Measurements from ENCODE around the gene CPEB2. TPM values are rescaled to one million over a fixed set of nuclear protein-coding genes. Genes with fewer than 3 reads are reported as not detected.

Gene CPEB2
- total and polyA plus RNA-seq, 9 of the 15 experiments (the other 6 are each of a cell fraction or from before 2014, with no cell fraction given), result 0.39 to 3.0 (median 1.4) TPM

DNA sequence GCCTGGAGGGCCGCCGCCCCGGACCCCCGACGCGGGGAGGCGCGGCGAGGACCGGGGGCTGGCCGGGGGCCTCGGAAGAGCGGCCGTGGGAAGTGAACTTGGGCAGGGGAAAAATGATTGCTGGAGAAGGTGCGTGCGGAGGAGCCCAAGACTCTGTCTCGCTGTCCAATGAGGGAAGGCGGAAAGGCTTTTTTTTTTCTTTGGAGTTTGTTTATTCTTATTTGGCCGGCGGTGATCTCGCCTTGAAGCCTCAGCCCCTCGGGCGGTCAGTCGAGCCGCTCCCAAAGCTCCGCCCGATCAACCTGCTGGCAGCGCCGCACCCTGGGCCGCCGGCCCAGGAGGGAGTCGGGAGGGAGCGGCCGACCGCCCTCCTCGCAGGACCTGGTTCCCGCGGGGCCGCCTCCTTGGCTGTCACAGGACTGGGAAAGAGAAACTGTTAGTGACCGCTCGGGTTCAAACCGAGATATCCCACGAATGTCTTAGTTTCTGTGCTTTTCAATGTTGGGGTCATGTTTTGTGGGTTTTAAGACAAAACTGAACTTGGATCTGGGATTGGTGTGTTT lies 2.5 kb downstream of the CPEB2 start (continued):
- TF ChIP-seq ZNF384 (IDR thresholded peaks at IDR 0.05; ENCODE audit: low read depth, low read length) (peak; percentile 73), ZNF766 (CRISPR knock-in tag; conservative IDR thresholded peaks at IDR 0.05) (0 out of 2 replicates have a peak, but pooled peaks have one; percentile 33), BCOR (IDR thresholded peaks at IDR 0.05) (peak; percentile 19; the same call in 1 of the 2 replicates), TAF1 (IDR thresholded peaks at IDR 0.05; ENCODE audit: control insufficient read depth, extremely low read depth, insufficient read depth, low read length, severe bottlenecking) (peak; percentile 58), ZBTB7A (IDR thresholded peaks at IDR 0.05; ENCODE audit: borderline replicate concordance, control insufficient read depth, low read depth, low read length) (peak; percentile 78; the same call in 1 of the 2 replicates), SAP30 (IDR thresholded peaks at IDR 0.05; ENCODE audit: borderline replicate concordance, insufficient read depth, low read depth, low read length, poor library complexity, severe bottlenecking) (peak; percentile 39), JUND (IDR thresholded peaks at IDR 0.05; ENCODE audit: borderline replicate concordance, low read depth, low read length) (peak; percentile 12; the same call in 1 of the 2 replicates), JUND (tag; IDR thresholded peaks at IDR 0.05; ENCODE audit: borderline replicate concordance, low read depth, low read length) (no peak), RBBP5 (IDR thresholded peaks at IDR 0.05; ENCODE audit: borderline replicate concordance, insufficient read depth, low read length, poor library complexity, severe bottlenecking) (peak; percentile 33), CCNT2 (IDR thresholded peaks at IDR 0.05; ENCODE audit: borderline replicate concordance, extremely low read depth, insufficient read length, low read depth, low read length) (peak; percentile 59), HMGN3 (IDR thresholded peaks at IDR 0.05; ENCODE audit: borderline replicate concordance, extremely low read depth, insufficient read length, low read depth, low read length) (peak; percentile 58), ZFX (CRISPR knock-in tag; IDR thresholded peaks at IDR 0.05) (peak; percentile 23), MCM7 (IDR thresholded peaks at IDR 0.05) (no peak)
- TF ChIP-seq, protein P1, sequence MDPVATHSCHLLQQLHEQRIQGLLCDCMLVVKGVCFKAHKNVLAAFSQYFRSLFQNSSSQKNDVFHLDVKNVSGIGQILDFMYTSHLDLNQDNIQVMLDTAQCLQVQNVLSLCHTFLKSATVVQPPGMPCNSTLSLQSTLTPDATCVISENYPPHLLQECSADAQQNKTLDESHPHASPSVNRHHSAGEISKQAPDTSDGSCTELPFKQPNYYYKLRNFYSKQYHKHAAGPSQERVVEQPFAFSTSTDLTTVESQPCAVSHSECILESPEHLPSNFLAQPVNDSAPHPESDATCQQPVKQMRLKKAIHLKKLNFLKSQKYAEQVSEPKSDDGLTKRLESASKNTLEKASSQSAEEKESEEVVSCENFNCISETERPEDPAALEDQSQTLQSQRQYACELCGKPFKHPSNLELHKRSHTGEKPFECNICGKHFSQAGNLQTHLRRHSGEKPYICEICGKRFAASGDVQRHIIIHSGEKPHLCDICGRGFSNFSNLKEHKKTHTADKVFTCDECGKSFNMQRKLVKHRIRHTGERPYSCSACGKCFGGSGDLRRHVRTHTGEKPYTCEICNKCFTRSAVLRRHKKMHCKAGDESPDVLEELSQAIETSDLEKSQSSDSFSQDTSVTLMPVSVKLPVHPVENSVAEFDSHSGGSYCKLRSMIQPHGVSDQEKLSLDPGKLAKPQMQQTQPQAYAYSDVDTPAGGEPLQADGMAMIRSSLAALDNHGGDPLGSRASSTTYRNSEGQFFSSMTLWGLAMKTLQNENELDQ (CRISPR knock-in tag; IDR thresholded peaks at IDR 0.05; ENCODE audit: borderline replicate concordance), result no peak
- TF ChIP-seq, protein P2, sequence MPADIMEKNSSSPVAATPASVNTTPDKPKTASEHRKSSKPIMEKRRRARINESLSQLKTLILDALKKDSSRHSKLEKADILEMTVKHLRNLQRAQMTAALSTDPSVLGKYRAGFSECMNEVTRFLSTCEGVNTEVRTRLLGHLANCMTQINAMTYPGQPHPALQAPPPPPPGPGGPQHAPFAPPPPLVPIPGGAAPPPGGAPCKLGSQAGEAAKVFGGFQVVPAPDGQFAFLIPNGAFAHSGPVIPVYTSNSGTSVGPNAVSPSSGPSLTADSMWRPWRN (IDR thresholded peaks at IDR 0.05; ENCODE audit: low read depth), result no peak
- TF ChIP-seq, protein P3, sequence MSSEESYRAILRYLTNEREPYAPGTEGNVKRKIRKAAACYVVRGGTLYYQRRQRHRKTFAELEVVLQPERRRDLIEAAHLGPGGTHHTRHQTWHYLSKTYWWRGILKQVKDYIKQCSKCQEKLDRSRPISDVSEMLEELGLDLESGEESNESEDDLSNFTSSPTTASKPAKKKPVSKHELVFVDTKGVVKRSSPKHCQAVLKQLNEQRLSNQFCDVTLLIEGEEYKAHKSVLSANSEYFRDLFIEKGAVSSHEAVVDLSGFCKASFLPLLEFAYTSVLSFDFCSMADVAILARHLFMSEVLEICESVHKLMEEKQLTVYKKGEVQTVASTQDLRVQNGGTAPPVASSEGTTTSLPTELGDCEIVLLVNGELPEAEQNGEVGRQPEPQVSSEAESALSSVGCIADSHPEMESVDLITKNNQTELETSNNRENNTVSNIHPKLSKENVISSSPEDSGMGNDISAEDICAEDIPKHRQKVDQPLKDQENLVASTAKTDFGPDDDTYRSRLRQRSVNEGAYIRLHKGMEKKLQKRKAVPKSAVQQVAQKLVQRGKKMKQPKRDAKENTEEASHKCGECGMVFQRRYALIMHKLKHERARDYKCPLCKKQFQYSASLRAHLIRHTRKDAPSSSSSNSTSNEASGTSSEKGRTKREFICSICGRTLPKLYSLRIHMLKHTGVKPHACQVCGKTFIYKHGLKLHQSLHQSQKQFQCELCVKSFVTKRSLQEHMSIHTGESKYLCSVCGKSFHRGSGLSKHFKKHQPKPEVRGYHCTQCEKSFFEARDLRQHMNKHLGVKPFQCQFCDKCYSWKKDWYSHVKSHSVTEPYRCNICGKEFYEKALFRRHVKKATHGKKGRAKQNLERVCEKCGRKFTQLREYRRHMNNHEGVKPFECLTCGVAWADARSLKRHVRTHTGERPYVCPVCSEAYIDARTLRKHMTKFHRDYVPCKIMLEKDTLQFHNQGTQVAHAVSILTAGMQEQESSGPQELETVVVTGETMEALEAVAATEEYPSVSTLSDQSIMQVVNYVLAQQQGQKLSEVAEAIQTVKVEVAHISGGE (CRISPR knock-in tag; IDR thresholded peaks at IDR 0.05), result peak in 1 of 3 experiments; percentile 11; a peak in 1 of 6 replicates
- TF ChIP-seq, protein P4, sequence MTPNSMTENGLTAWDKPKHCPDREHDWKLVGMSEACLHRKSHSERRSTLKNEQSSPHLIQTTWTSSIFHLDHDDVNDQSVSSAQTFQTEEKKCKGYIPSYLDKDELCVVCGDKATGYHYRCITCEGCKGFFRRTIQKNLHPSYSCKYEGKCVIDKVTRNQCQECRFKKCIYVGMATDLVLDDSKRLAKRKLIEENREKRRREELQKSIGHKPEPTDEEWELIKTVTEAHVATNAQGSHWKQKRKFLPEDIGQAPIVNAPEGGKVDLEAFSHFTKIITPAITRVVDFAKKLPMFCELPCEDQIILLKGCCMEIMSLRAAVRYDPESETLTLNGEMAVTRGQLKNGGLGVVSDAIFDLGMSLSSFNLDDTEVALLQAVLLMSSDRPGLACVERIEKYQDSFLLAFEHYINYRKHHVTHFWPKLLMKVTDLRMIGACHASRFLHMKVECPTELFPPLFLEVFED (CRISPR knock-in tag; conservative IDR thresholded peaks at IDR 0.05), result no peak
